ENCODE data around the gene TEAD1.

The TEAD1 gene

GRCh38 chr11:12706545-12707499, 32.6 kb downstream of the TEAD1 start:
- no peak for TF ChIP-seq CTCF (IDR thresholded peaks at IDR 0.05; ENCODE audit: low read depth, low read length)
- DNase-seq (ENCODE audit: extremely low read depth, low read depth): no peak

- TF ChIP-seq CTCF (IDR thresholded peaks at IDR 0.05; ENCODE audit: low read depth, low read length): no peak
- DNase-seq (ENCODE audit: extremely low read depth, low read depth): no peak
These were observed 33.3 kb downstream of the TEAD1 start for GRCh38 chr11:12707500-12707880.

GRCh38 chr11:12711496-12711895, 37.3 kb downstream of the TEAD1 start:
- no peak for TF ChIP-seq CTCF (IDR thresholded peaks at IDR 0.05; ENCODE audit: low read depth, low read length)
- no peak for DNase-seq (ENCODE audit: extremely low read depth, low read depth)

GRCh38 chr11:12712132-12712531, 37.9 kb downstream of the TEAD1 start:
- no peak for TF ChIP-seq CTCF (IDR thresholded peaks at IDR 0.05; ENCODE audit: low read depth, low read length)
- no peak for DNase-seq (ENCODE audit: extremely low read depth, low read depth)

GRCh38 chr11:12715131-12715530, 40.9 kb downstream of the TEAD1 start:
- TF ChIP-seq CTCF (IDR thresholded peaks at IDR 0.05; ENCODE audit: low read depth, low read length): no peak
- no peak for DNase-seq (ENCODE audit: extremely low read depth, low read depth)

- no peak for TF ChIP-seq CTCF (IDR thresholded peaks at IDR 0.05; ENCODE audit: low read depth, low read length)
These were observed 41.7 kb downstream of the TEAD1 start for GRCh38 chr11:12715941-12716340.

GRCh38 chr11:12716816-12717215, 42.6 kb downstream of the TEAD1 start:
- no peak for DNase-seq (ENCODE audit: extremely low read depth, low read depth)
- TF ChIP-seq CTCF (IDR thresholded peaks at IDR 0.05; ENCODE audit: low read depth, low read length): no peak

More at GRCh38 chr11:12715941-12716340, 41.7 kb downstream of the TEAD1 start:
- DNase-seq (ENCODE audit: extremely low read depth, low read depth): no peak
